DOHH2 (cell line): ENCODE results near the gene KIAA0930.
"Not testable (repeated sequence)": the region's sequence is repeated elsewhere in the genome, so short reads cannot be mapped to it uniquely, and the experiment has no call there.

Experiments
- H3F3A ChIP-seq: fragments of 200-600 bp; sonication (generic), shearing (Covaris generic); 2 replicates; pipeline ENCODE4 v1.6.0; 2016; ENCODE audit warnings: antibody characterized with exemption, mild to moderate bottlenecking; ENCODE audit not compliant: control insufficient read depth, insufficient read depth
- H3K27ac ChIP-seq: fragments of 200-600 bp; sonication (generic); 2 replicates; pipeline ENCODE4 v1.5.1; 2014; ENCODE audit warnings: low read depth, mild to moderate bottlenecking, low read length, moderate library complexity
- H3K27me3 ChIP-seq: fragments of 200-600 bp; sonication (generic); 2 replicates; pipeline ENCODE4 v1.6.1; 2014; ENCODE audit warnings: mild to moderate bottlenecking, low read length, mixed read lengths; ENCODE audit not compliant: control insufficient read depth
- H3K36me3 ChIP-seq: fragments of 200-600 bp; sonication (generic); 2 replicates; pipeline ENCODE4 v1.6.1; 2014; ENCODE audit warnings: mild to moderate bottlenecking, low read length, moderate library complexity, mixed read lengths; ENCODE audit not compliant: control insufficient read depth
- H3K4me1 ChIP-seq: fragments of 200-600 bp; sonication (generic); 2 replicates; pipeline ENCODE4 v1.6.1; 2014; ENCODE audit warnings: mild to moderate bottlenecking, low read length, mixed read lengths; ENCODE audit not compliant: control insufficient read depth
- H3K4me2 ChIP-seq: fragments of 200-600 bp; sonication (generic); 2 replicates; pipeline ENCODE4 v1.6.0; 2014; ENCODE audit warnings: mild to moderate bottlenecking, low read length, moderate library complexity
- H3K4me3 ChIP-seq: fragments of 200-600 bp; sonication (generic); 2 replicates; pipeline ENCODE4 v1.5.1; 2014; ENCODE audit warnings: mild to moderate bottlenecking, low read length, mixed read lengths
- H3K79me2 ChIP-seq: fragments of 200-600 bp; sonication (generic); 2 replicates; pipeline ENCODE4 v1.6.1; 2014; ENCODE audit warnings: mild to moderate bottlenecking, low read length, mixed read lengths; ENCODE audit not compliant: control insufficient read depth
- H3K9me2 ChIP-seq: fragments of 200-600 bp; sonication (generic); replicated peaks from 2 replicates; pipeline ENCODE4 v1.6.1; 2014; ENCODE audit warnings: mild to moderate bottlenecking, low read length, mixed read lengths; ENCODE audit not compliant: control insufficient read depth
- H3K9me3 ChIP-seq: fragments of 200-600 bp; sonication (generic); 2 replicates; pipeline ENCODE4 v1.6.1; 2014; ENCODE audit warnings: antibody characterized with exemption, low read length, mixed read lengths; ENCODE audit not compliant: control insufficient read depth, insufficient read depth
- H4K20me1 ChIP-seq: fragments of 200-600 bp; sonication (generic); 2 replicates; pipeline ENCODE4 v1.6.0; 2014; ENCODE audit warnings: low read depth, mild to moderate bottlenecking, antibody characterized with exemption, low read length, moderate library complexity; ENCODE audit not compliant: control insufficient read depth, insufficient read depth
- CTCF ChIP-seq: fragments of 200-600 bp; sonication (generic); IDR thresholded peaks from one replicate; pipeline ENCODE4 v1.5.1; 2014; ENCODE audit warnings: antibody characterized with exemption, mild to moderate bottlenecking, low read depth, low read length; ENCODE audit not compliant: poor library complexity, severe bottlenecking
- EZH2phosphoT487 ChIP-seq: fragments of 200-600 bp; sonication (generic); IDR thresholded peaks from 2 replicates; pipeline ENCODE4 v1.6.1; 2017; ENCODE audit warnings: borderline replicate concordance, mild to moderate bottlenecking, antibody characterized with exemption, low read length, moderate library complexity, mixed read lengths

Gene KIAA0930

GRCh38 chr22:45261407-45262088 lies 20.9 kb upstream of the KIAA0930 start:
- peak overlapping the region; percentile 85 for H3K27ac ChIP-seq

GRCh38 chr22:45260395-45260759 lies 19.7 kb upstream of the KIAA0930 start:
- not testable (repeated sequence) for H4K20me1 ChIP-seq, H3K36me3 ChIP-seq, H3K4me3 ChIP-seq, H3K9me2 ChIP-seq, H3K4me2 ChIP-seq, H3K27me3 ChIP-seq, H3K27ac ChIP-seq, H3K79me2 ChIP-seq, H3K9me3 ChIP-seq
- Histone ChIP-seq H3F3A (peaks cover 21% of the 10 kb centered on the region), H3K4me1 (peaks cover 46% of the 10 kb centered on the region)

More at GRCh38 chr22:45261407-45262088, 20.9 kb upstream of the KIAA0930 start:
- Histone ChIP-seq H3F3A (peaks cover 22% of the 10 kb centered on the region), H3K4me2 (peak overlapping the region; percentile 66), H3K4me1 (peaks cover 47% of the 10 kb centered on the region), H3K27me3 (no peaks in the 10 kb centered on the region; the same call in 1 of the 2 replicates), H3K9me2 (no peaks in the 10 kb centered on the region), H3K79me2 (no peaks in the 10 kb centered on the region), H3K36me3 (no peaks in the 10 kb centered on the region), H3K9me3 (no peaks in the 10 kb centered on the region), H3K4me3 (peak overlapping the region; percentile 45), H4K20me1 (no peaks in the 10 kb centered on the region)
- TF ChIP-seq EZH2phosphoT487 (no peak), CTCF (no peak)

GRCh38 chr22:45259754-45260394 lies 19.2 kb upstream of the KIAA0930 start:
- H3K4me1 ChIP-seq: peaks cover 43% of the 10 kb centered on the region
- no peak for TF ChIP-seq CTCF
- no peak for TF ChIP-seq EZH2phosphoT487
- H3K9me2 ChIP-seq: no peaks in the 10 kb centered on the region
- H4K20me1 ChIP-seq: no peaks in the 10 kb centered on the region
- no peak overlapping the region for H3K27ac ChIP-seq
- H3K36me3 ChIP-seq: no peaks in the 10 kb centered on the region
- H3K4me3 ChIP-seq: no peak overlapping the region
- H3F3A ChIP-seq: peaks cover 17% of the 10 kb centered on the region
- no peaks in the 10 kb centered on the region for H3K79me2 ChIP-seq
- H3K4me2 ChIP-seq: no peak overlapping the region
- no peaks in the 10 kb centered on the region for H3K9me3 ChIP-seq
- H3K27me3 ChIP-seq: no peaks in the 10 kb centered on the region

GRCh38 chr22:45257941-45258340 lies 17.2 kb upstream of the KIAA0930 start:
- not testable (repeated sequence) for H3K9me3 ChIP-seq, H3K9me2 ChIP-seq, H3K79me2 ChIP-seq, H3K27ac ChIP-seq, H3K27me3 ChIP-seq, H3K4me3 ChIP-seq, H3F3A ChIP-seq, H4K20me1 ChIP-seq, H3K4me2 ChIP-seq, H3K36me3 ChIP-seq
- peaks cover 28% of the 10 kb centered on the region for H3K4me1 ChIP-seq
